Activated CD8-positive, alpha-beta memory T cell treated with anti-CD3 and anti-CD28 coated beads for 1 hour (primary cell): Measurements from ENCODE around the gene TENM4.

Experiments used
- DNase-seq, 2 donors: peaks; one replicate each; pipeline ENCODE4 v3.0.0-alpha.2; 2020; ENCODE audit warnings: low read depth in 1 of 2; ENCODE audit errors: extremely low read depth in 1 of 2

TENM4 gene

GRCh38 chr11:79042824-79043223, 398.0 kb downstream of the TENM4 start:
- DNase-seq = no peak

GRCh38 chr11:79040348-79040747, 400.5 kb downstream of the TENM4 start:
- no peak for DNase-seq

- DNase-seq = no peak
These were observed 401.7 kb downstream of the TENM4 start for GRCh38 chr11:79039122-79039521.

- no peak for DNase-seq
These were observed 404.9 kb downstream of the TENM4 start for GRCh38 chr11:79035881-79036280.

GRCh38 chr11:79033833-79034232, 407.0 kb downstream of the TENM4 start:
- DNase-seq = no peak

- no peak for DNase-seq
These were observed 410.4 kb downstream of the TENM4 start for GRCh38 chr11:79030448-79030847.

- no peak for DNase-seq
These were observed 412.6 kb downstream of the TENM4 start for GRCh38 chr11:79028225-79028624.

GRCh38 chr11:79026803-79027445, 413.9 kb downstream of the TENM4 start:
- DNase-seq = no peak

GRCh38 chr11:79025622-79026021, 415.2 kb downstream of the TENM4 start:
- DNase-seq = no peak

- DNase-seq = no peak
These were observed 415.7 kb downstream of the TENM4 start for GRCh38 chr11:79025097-79025496.

GRCh38 chr11:79022265-79022664, 418.6 kb downstream of the TENM4 start:
- DNase-seq = no peak

GRCh38 chr11:79021601-79022000, 419.2 kb downstream of the TENM4 start:
- DNase-seq = no peak

- no peak for DNase-seq
These were observed 420.9 kb downstream of the TENM4 start for GRCh38 chr11:79019975-79020374.

GRCh38 chr11:79019277-79019676, 421.6 kb downstream of the TENM4 start:
- DNase-seq = no peak

GRCh38 chr11:79018371-79018849, 422.4 kb downstream of the TENM4 start:
- no peak for DNase-seq

GRCh38 chr11:79017811-79018210, 423.0 kb downstream of the TENM4 start:
- DNase-seq = no peak

GRCh38 chr11:79013509-79013908, 427.3 kb downstream of the TENM4 start:
- no peak for DNase-seq

- DNase-seq = no peak
These were observed 429.5 kb downstream of the TENM4 start for GRCh38 chr11:79011357-79011756.

GRCh38 chr11:79007771-79008402, 432.9 kb downstream of the TENM4 start:
- no peak for DNase-seq

GRCh38 chr11:79006854-79007253, 434.0 kb downstream of the TENM4 start:
- DNase-seq = no peak

GRCh38 chr11:78996007-78996406, 444.8 kb downstream of the TENM4 start:
- no peak for DNase-seq

- no peak for DNase-seq
These were observed 445.7 kb downstream of the TENM4 start for GRCh38 chr11:78995171-78995570.
